Midbrain (tissue), 1 donor: ENCODE results near the gene COPB2.
"Not testable (repeated sequence)": the region's sequence is repeated elsewhere in the genome, so short reads cannot be mapped to it uniquely, and the experiment has no call there.

Experiments
- DNase-seq: peaks from one replicate; lab custom pipeline; 2025; lab: John Stamatoyannopoulos, UW

Gene COPB2

DNA sequence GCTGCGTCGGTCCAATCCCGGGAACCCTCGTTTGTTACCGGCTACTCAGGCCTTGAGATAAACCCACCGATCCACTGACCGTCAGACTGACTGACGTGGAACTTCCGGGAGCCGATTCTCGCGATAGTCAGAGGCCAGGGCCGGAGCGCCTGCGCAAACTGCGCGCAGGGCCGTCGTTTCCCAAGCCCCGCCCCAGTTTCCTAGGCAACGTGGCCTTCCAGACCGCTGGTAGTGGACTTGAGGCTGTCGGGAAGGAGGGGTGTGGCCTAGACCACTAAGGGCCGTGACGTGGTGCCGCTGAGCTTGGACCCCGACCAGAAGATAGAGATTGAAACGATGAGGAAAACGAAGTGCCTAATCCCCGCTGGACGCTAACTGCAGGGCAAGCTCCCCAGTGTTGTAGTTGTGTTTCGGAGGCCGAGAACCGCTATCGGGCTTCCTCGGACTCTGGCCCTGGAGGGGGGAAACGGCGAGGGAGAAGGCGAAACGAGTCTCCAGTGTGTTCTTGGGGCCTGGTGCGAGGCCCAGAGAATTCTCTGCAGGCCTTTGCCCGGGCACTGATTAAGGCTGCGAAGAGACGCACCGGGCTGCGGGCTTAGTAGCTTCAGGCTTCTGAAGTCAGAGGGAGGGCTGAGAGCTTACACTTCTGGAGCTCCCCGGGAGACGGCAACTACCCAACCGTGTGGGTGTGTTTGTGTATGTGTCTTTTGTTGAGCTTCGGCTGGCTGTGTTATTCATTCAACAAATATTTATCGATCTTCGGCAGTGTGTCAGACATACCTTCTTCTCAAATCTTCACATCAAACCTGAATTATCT lies at the start of gene COPB2:
Gene COPB2 (minus strand): TSS at position 96 of the 817 bp plus-strand sequence. CDS start 97 bp downstream, outside the sequence.
- DNase-seq, result peak; percentile 100

DNA sequence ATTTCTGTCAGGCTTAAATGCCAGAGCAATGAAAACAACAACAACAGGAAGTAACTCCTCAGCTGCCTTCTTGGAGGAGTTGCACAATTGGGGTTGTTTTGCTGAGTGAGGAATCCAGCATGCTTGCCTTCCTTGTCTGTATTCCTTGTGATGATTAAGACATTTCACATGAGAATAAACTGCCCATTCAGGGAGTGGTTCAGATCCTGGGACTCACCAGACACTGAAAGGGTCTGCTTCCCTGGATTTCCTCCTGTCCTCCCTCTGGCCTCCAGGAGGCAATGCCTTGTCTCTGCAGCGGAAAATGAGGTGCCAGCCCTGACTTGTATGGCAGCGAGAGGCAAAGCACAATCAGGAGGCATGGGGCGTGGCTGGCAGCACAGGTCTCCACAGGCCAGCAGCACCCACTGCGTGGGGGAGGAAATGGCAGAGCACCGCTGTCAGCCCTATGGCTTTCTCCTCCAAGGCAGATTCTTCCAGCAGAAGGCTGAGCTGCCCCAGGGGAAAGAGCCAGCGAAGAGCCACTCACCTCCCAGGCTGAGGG lies 45.4 kb upstream of the COPB2 start:
- no peak for DNase-seq

DNA sequence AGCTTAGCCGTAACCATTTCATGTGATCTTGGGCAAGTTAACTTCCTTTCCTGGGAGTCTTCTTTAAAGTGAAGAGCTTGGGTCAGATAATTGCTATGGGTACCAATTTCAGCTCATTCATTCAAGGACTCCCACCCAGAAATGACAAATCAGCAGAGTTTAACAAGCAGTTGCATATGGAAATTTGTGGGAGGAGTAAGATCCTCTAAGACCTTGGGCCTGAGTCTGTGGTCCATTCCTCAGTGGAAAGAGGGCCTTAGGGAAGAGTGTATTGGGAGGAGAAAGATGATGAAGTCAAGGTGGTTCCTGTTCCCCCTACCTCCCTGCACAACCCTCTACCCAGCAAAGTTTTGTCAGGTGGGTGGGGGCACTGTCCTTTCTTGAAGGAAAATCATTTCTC lies 44.8 kb upstream of the COPB2 start:
- DNase-seq, result no peak

DNA sequence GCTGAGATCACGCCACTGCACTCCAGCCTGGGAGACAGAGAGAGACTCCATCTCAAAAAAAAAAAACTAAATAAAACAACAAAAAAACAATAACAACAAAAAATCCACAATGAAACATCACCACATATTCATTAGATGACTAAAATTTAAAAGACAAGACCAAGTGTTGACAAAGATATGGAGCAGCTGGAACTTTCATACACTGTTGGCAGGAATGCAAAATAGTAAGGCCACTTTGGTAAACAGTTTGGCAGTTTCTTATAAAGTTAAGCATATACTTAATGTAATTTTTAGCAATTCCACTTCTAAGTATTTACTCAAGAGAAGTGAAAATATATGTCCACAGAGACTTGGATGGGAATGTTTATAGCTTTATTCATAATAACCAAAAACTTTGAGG lies 43.6 kb upstream of the COPB2 start:
- DNase-seq, result no peak

DNA sequence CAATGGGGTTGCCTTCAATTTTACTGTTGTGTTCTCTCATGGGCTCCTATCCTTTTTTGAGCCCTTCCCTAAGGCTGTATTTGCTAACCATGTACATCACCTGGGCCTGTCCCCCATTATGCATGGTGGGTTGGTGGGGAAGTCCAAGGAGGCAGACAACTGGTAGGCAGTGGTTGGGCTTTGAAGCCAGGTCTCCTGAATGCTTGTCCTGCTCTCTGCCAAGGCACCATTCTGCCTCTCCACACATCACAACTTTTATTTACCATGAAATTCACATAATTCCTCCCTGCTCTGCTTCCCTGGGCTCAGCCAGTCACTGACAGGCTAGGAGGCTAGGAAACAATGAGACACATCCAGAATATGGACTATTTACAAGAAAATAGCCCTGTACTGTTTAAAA lies 41.0 kb upstream of the COPB2 start:
- DNase-seq, result no peak

DNA sequence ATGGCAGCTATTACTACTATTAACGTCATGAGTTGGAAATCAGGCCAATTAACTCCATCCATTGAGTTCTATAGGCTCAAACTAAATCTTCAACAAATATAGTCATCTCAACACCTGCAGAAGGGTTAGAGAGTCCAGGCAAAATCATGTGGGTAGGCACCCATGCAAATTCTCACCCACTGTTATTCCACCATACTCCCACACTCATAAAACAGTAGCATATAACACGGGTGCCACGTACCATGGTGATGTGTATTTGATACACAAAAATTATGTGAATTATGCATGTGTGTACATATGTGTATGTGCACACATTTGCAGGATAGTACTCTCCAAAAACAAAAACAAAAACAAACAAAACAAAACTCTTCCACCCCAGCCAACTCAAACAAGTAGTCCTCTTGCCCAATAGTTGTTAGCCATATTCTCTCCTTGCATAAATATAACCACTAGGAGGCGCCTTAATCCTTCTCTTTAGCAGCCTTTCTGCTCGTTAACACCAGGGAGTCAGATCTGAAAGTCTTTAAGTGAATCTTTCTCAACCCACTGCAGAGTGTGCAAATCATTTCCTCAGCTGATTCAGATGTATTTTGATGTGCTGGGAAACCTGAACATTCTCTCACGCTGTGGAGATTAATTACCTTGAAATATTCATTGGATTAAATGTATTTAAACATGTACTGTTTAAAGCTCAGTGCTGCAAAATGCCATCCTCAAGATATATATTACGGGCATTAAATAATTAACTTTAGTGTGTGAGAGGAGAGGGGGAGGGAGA lies 38.0 kb upstream of the COPB2 start:
- peak; percentile 89 for DNase-seq

DNA sequence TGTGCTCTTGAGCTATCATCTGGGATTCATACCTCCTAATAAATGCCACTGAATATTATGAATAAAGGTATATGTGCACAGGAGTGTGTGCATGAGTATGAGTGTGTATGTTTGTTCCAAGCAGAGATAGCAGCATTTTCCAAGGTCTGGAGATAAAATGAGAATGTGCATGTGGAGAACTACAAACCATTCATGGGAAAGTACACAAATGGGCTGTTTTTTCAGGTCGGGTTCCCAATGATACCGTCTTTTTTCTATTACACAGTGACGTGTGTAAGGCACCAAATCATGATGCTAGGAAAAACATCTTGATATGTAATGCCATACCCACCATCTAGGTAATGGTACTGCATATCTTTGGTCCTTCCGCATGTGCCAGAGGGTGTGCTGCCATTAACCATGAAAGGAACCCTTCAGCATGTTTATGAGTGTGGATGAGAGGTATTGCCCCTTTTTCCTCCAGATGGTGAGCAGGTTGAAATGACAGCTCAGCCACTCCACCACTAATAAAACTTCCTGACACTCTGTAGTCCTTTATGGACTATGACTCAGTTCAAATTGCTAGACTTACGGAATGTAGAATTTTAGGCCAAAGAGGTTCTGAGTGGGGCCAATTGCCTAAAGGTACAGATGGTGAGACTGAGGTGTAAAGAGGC lies 36.4 kb upstream of the COPB2 start:
- DNase-seq, result no peak

DNA sequence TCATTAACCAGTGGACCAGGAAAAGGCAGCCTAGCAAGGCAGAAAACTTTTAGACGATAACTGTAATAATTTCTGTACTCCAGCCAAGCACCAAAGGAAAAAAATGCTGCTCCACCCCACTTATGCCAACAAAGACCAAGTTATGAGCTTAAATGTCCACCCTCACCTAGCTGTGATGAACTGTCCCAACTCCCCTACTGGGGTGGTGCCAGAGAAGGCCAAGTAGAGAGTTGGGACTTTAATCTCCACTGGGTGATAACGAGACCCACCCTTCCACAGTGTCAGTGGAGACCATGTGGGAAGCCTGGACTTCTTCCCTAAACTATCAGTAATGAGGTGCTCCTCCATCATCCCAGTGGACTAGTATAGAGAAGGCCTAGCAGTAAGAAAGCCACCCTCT lies 33.8 kb upstream of the COPB2 start:
- DNase-seq, result no peak

DNA sequence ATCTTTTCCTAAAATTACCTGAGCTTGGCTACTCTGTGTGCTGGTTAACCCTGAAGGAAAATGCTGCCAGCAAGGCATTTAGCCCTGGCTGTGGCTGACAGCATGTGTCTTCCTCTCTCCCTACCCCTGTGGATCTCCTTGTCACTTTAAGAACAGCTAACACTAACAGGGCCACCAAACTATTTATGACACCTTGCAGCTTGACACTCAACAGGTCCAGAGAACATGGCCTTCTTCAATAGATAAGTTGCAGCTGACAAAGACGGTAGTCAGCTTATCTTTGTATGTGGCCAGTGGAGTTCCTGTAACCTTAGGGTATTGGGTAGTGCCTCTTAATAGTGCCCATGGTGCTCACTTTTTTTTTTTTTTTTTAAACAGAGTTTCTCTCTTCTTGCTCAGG lies 32.0 kb upstream of the COPB2 start:
- no peak for DNase-seq

DNA sequence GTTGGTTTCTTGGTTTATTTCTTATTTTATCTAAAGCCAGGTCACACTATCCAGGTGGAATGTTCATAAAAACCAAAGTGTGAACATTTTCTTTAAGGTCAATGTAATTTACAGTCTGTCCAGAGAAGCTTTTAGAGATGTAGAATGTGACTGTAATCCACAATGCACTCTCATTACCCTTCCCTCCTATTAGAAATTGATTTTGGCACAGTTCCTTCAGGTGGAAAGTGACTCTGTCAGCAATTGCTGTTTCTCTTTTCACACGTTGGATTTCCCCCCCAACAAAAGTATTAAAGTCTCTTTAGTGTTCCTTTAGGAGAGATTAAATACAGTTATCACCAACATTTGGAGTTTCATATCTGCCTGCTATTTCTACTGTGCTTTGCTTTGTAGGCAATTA lies 31.6 kb upstream of the COPB2 start:
- no peak for DNase-seq

DNA sequence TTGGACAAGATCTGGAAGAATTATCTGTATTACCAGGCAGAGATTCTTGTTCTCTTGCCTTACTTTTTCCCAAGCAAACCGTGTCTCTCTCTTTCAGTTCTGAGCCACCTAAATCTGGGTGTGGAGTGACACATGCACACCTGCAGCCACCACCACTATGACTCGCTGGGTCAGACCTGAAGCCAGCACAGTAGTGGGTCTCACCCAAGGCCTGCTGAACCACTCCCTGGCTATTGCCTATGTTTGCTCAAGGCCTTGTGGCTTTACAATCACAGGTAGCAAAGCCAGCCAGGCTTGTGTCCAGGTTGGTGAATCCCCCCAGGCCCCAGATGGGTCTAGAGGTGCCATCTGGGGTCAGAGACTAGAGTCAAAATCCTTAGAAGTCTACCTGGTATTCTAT lies 28.7 kb upstream of the COPB2 start:
- DNase-seq, result no peak

DNA sequence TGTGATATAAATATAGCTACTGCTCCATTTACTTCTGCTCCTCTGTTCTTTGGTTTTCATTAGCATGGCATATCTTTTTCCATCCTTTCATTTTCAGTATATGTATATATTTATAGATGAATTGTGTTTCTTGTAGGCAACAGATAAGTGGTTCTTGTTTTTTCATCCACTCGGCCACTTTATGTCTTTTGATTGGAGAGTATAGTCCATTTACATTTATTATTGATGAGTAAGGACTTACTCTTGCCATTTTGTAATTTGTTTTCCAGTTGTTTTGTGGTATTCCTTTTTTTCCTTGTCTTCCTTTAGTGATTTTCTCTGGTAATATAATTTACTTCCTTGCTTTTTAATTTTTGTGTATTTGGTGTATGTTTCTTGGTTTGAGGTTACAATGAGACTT lies 26.8 kb upstream of the COPB2 start:
- no peak for DNase-seq

DNA sequence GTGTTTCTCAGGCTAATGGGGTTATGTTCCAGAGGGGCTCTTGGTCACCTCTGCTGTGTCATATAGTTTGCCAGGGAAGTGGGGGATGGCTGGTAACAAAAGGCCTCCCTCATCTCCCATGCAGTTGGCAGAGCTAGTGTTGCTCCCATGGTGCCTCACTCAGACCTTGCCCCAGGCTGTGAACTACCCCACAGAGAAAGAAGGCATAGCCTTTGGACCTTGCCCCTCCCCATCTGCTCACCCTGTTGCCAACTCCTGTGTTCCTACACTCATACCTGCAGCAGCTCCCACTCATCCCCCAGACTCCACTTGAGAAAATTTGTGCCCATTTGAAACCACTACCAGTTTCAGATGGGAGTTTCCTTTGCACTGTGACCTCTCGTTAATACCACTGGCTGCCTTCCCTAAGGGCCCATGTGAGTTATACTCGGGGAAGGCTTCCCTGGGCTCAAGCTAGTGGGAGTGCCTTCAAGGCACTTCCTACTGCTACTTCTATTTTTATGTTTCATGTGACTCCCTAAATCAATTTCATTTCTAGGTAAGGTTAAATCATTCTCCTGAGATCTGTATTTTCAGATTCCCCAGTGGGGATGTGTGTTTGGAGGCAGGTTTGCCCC lies 25.3 kb upstream of the COPB2 start:
- no peak for DNase-seq

DNA sequence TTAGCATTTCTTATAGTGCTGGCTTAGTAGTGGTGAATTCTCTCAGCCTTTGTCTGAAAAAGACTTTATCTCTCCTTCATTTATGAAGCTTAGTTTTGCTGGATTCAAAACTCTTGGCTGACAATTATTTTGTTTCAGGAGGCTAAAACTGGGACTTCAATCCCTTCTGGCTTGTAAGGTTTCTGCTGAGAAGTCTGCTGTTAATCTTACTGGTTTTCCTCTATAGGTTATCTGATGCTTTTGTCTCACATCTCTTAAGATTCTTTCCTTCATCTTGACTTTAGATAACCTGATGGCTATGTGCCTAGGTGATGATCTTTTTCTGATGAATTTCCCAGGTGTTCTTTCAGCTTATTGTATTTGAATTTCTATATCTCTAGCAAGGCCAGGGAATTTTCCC lies 23.4 kb upstream of the COPB2 start:
- DNase-seq, result not testable (repeated sequence)

DNA sequence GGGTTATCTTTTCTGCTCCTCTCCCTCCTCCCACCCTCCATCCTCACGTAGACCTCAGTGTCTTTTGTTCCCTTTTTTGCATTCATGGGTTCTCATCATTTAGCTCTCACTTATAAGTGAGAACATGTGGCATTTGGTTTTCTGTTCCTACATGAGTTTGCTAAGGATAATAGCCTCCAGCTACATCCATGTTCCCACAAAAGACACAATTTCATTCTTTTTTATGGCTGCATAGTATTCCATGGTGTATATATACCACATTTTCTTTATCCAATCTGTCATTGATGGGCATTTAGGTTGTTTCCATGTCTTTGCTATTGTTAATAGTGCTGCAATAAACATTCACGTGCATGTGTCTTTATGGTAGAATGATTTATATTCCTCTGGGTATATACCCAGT lies 11.7 kb upstream of the COPB2 start:
- not testable (repeated sequence) for DNase-seq

DNA sequence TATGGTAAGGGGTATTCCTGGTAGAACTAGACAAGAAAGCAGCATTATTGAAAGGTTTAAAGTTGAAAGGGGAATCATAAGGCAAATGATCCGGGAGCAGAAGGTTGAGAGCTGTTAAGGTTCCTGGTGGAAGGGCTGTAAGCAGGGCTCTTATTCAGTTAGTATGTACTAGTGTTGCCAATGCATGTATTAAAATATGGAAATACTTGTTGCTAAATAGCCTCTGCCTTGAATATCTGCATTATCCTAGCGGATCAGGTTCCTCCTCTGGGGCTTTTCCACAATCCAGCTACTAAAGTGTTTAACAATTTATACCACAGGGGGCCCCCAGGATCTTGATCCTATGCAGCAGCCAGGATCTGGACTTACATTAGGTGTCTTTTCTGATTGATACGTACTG lies 7.3 kb upstream of the COPB2 start:
- no peak for DNase-seq

DNA sequence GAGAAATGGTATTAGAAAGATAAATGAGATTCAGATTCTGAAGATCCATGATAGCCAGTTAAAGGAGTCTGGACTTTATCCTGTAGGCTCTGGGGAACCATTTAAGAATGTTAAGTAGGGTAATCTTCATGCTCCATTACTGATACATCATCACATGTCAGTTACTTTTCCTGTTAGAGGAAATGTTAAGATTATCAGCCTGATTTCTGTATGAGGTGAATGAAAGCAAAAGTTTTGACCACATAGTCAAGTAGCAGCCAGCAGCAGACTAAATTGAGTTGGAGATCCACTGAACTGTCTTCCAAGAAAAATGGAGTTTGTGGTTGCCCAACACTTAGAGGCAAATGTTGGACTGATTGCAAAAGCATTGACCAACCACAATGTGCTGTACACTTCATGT lies 4.7 kb upstream of the COPB2 start:
- no peak for DNase-seq

DNA sequence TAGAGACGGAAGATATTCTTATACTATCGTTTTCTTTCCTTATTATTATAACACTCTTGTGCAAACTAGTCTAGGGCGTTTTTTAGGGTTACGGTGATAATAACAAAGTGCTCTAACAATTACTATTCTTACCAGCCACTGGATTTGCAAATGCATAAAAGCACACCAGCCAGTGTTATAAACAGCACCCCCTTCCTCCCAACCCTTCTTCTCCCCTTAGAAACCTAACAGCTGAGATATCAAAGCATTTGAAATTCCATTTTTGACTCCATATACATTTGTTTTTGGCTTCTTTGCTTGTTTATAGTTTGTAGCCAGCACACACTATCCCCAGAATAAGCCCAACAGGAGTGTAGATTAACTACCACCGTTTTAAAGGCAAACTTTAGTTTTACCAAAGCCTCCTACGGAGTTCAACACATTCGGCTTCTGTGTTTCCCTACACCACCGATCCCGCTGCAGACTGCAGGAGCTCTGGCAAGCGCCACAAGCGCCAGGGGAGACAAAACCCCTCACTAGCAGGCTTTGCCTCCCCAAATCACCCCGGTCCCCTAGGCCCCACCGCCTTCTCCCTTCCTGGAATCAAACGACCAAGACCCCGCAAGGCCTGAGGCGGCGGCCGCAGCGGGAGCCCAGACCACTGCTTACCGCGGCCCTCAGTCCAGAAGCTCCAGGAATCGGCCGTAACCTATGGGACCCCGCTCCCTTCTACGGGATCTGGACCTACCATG lies 461 bp downstream of the COPB2 start:
- no peak for DNase-seq

DNA sequence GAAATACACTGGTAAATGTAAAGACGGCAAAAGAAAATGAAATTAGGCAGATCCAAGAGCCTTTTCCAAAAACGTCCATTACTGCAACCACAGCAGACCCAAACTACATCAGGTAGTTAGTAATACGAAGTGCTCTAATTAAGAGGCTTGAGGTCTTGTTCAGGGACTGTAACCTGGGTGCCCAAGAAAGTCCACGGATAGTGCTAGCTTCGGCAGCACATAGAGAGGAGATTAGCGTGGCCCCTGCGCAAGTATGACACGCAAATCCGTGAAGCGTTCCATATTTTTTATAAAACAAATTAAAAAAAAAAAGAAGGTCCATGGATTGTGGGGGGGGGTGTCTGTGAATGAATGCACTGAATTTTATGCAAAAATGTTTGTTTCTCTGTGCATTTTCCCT lies 1.4 kb downstream of the COPB2 start:
- no peak for DNase-seq

DNA sequence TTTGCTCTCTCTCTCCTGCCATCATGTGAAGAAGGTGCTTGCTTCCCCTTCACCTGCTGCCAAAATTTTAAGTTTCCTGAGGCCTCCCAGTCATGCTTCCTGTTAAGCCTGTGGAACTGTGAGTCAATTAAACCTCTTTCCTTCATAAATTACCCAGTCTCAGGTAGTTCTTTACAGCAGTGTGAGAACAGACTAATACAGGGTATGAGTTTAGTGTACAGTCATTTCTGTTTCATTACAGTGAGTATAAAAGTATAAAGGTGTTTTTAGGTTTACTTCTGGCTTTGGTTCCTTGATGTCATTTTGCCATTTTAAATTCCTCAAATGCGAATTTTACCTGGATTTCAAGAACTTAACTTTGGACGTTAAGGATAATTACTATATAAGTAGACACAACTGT lies 7.2 kb downstream of the COPB2 start:
- DNase-seq, result not testable (repeated sequence)

DNA sequence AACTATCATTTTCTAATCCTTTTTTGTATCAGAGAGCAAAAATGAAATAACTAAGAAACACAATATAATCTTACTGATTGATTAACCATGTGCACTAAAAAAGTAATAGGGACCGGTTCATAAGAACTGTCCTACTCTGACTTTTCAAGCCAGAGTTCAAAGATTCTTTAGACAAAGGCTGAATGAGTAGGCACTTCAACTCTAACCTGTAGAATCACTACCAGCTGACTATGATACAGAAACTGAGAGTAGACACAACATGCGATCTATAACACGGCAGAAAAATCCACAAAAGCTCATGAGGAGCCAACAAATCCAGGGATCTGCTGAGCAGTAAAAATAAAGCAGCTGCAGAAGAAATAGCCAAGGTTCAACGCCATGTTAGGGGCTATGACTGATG lies 8.9 kb downstream of the COPB2 start:
- no peak for DNase-seq
